ENCODE results near the gene TNFRSF12A. TPM values are rescaled to one million over a fixed set of nuclear protein-coding genes. Genes with fewer than 3 reads are reported as not detected.

Gene TNFRSF12A
- total and polyA plus RNA-seq, 9 of the 15 experiments (the other 6 are each of a cell fraction or from before 2014, with no cell fraction given): 0.41 to 61.8 (median 26.5) TPM

GRCh38 chr16:3021449-3022207 lies 1.5 kb downstream of the TNFRSF12A start (continued):
- no peak for TF ChIP-seq NR4A1 (CRISPR knock-in tag; IDR thresholded peaks at IDR 0.05)
- TF ChIP-seq NR4A1 (tag; IDR thresholded peaks at IDR 0.05): no peak
- TF ChIP-seq ZNF449 (CRISPR knock-in tag; IDR thresholded peaks at IDR 0.05): no peak
- no peak for TF ChIP-seq CBFA2T3 (IDR thresholded peaks at IDR 0.05)
- no peak; the same call in 1 of the 2 replicates for TF ChIP-seq MXI1 (IDR thresholded peaks at IDR 0.05; ENCODE audit: low read depth, low read length)
- no peak for TF ChIP-seq ATF7 (IDR thresholded peaks at IDR 0.05)
- TF ChIP-seq KAT7 (CRISPR knock-in tag; IDR thresholded peaks at IDR 0.05; ENCODE audit: borderline replicate concordance): no peak
- no peak; the same call in 1 of the 2 replicates for TF ChIP-seq ZNF511 (CRISPR knock-in tag; IDR thresholded peaks at IDR 0.05)
- TF ChIP-seq HDAC1 (IDR thresholded peaks at IDR 0.05): 0 out of 4 replicates have a peak, but pooled peaks of 1 of the 2 experiments have one; percentile 6
- no peak for TF ChIP-seq FIP1L1 (IDR thresholded peaks at IDR 0.05; ENCODE audit: low read depth, low read length, poor library complexity, severe bottlenecking)
- no peak for TF ChIP-seq ZNF146 (CRISPR knock-in tag; IDR thresholded peaks at IDR 0.05; ENCODE audit: unreplicated experiment)
- no peak for TF ChIP-seq ZNF12 (CRISPR knock-in tag; IDR thresholded peaks at IDR 0.05)
- TF ChIP-seq CREBBP (IDR thresholded peaks at IDR 0.05; ENCODE audit: low read depth, low read length): no peak
- peak; percentile 64 for TF ChIP-seq RBFOX2 (IDR thresholded peaks at IDR 0.05; ENCODE audit: low read depth, low read length)
- no peak for TF ChIP-seq RCOR1 (IDR thresholded peaks at IDR 0.05; ENCODE audit: borderline replicate concordance in 1 of 2, low read depth in 2 of 2, low read length in 2 of 2)
- peak; percentile 45 for TF ChIP-seq POLR2G (IDR thresholded peaks at IDR 0.05; ENCODE audit: low read depth, low read length)
- TF ChIP-seq MTA3 (IDR thresholded peaks at IDR 0.05; ENCODE audit: borderline replicate concordance): no peak
- TF ChIP-seq CLOCK (CRISPR knock-in tag; IDR thresholded peaks at IDR 0.05; ENCODE audit: borderline replicate concordance): no peak
- TF ChIP-seq ZNF76 (CRISPR knock-in tag; IDR thresholded peaks at IDR 0.05; ENCODE audit: borderline replicate concordance): no peak
- no peak for TF ChIP-seq SLC30A9 (CRISPR knock-in tag; IDR thresholded peaks at IDR 0.05)
- TF ChIP-seq ARID3A (IDR thresholded peaks at IDR 0.05; ENCODE audit: borderline replicate concordance, low read depth, low read length): no peak
- TF ChIP-seq RHOXF2B (CRISPR knock-in tag; conservative IDR thresholded peaks at IDR 0.05): no peak
- TF ChIP-seq NR1H2 (CRISPR knock-in tag; IDR thresholded peaks at IDR 0.05): no peak

Data from K562 (cell line).